K562 (cell line): ENCODE results near the gene RASSF3.

Experiments
- HLTF ChIP-seq: fragments of 450-650 bp; IDR thresholded peaks from 2 replicates; pipeline ENCODE4 v1.6.1; 2016
- MAX ChIP-seq: sonication (generic); formaldehyde crosslinking; IDR thresholded peaks from 2 replicates; pipeline ENCODE4 v1.9.0; 2022; ENCODE audit warnings: mild to moderate bottlenecking, missing genetic modification reagents
- TAF15 ChIP-seq: fragments of 200-400 bp; formaldehyde crosslinking; IDR thresholded peaks from 2 replicates; pipeline ENCODE4 v1.6.1; 2017; ENCODE audit warnings: mild to moderate bottlenecking, low read depth, low read length, moderate library complexity
- YY1 ChIP-seq, 3 experiments: IDR thresholded peaks; 2 replicates each; pipeline ENCODE4 v1.6.1; 2011; ENCODE audit warnings: low read length in 2 of 3, mild to moderate bottlenecking in 2 of 3, moderate library complexity in 2 of 3, borderline replicate concordance in 1 of 3, control low read depth in 1 of 3, low read depth in 1 of 3; ENCODE audit not compliant: insufficient read depth in 3 of 3, insufficient replicate concordance in 2 of 3, control insufficient read depth in 1 of 3, insufficient read length in 1 of 3; ENCODE audit errors: extremely low read depth in 1 of 3
- ZBTB43 ChIP-seq: sonication (generic); formaldehyde crosslinking; IDR thresholded peaks from 2 replicates; pipeline ENCODE4 v1.8.0; 2023; ENCODE audit warnings: mild to moderate bottlenecking, missing genetic modification reagents
- ZEB2 ChIP-seq: fragments of 450-650 bp; IDR thresholded peaks from 2 replicates; pipeline ENCODE4 v1.6.1; 2016
- ZNF146 ChIP-seq: IDR thresholded peaks from one replicate; pipeline ENCODE4 v1.6.1; 2018; ENCODE audit warnings: missing compliant biosample characterization; ENCODE audit not compliant: unreplicated experiment

GRCh38 chr12:64595863-64596793 is 14.2 kb upstream of the RASSF3 start:
- TF ChIP-seq ZEB2 (no peak), HLTF (no peak), MAX (CRISPR knock-in tag) (no peak), TAF15 (no peak), YY1 (IDR thresholded peaks at IDR 0.05; ENCODE audit: borderline replicate concordance in 1 of 3, control insufficient read depth in 1 of 3, extremely low read depth in 1 of 3, insufficient read depth in 3 of 3, insufficient read length in 1 of 3, insufficient replicate concordance in 2 of 3, low read depth in 1 of 3, low read length in 2 of 3) (no peak), ZNF146 (CRISPR knock-in tag) (no peak), ZBTB43 (CRISPR knock-in tag) (no peak)
